WTC11 (cell line): Measurements from ENCODE around the gene RWDD2A. TPM values are rescaled to one million over a fixed set of nuclear protein-coding genes. Genes with fewer than 3 reads are reported as not detected.
A peak's percentile ranks its signal among the peaks of the same experiment; 100 is the strongest.

Source experiments
- ATAC-seq: fragments of 200-7000 bp; cut with Tn5 transposase; 2 replicates; pipeline ENCODE4 v1.10.0; 2021; ENCODE audit warnings: mild to moderate bottlenecking, moderate library complexity
- CTCF ChIA-PET: fragments of 300-600 bp; sonication (Branson Sonifier 250); formaldehyde crosslinking; loops from one replicate; lab custom pipeline; 2021; ENCODE audit warnings: antibody characterized with exemption; lab: Charles Lee
- POLR2A ChIA-PET: fragments of 350-600 bp; sonication (Branson Sonifier 250); formaldehyde crosslinking; loops from one replicate; lab custom pipeline; 2021; ENCODE audit warnings: antibody characterized with exemption; lab: Charles Lee
- DNase-seq: peaks from one replicate; pipeline ENCODE4 v3.0.0; 2021; ENCODE audit warnings: low spot score
- H3K27ac Mint-ChIP-seq: 2 replicates; pipeline ENCODE4 v1.8.0; 2021; ENCODE audit warnings: mixed read lengths
- H3K27me3 Mint-ChIP-seq: 2 replicates; pipeline ENCODE4 v1.8.0; 2021; ENCODE audit warnings: low read depth, mild to moderate bottlenecking, moderate library complexity, mixed read lengths
- H3K36me3 Mint-ChIP-seq: 2 replicates; pipeline ENCODE4 v1.8.0; 2021; ENCODE audit warnings: mixed read lengths
- H3K4me1 Mint-ChIP-seq: 2 replicates; pipeline ENCODE4 v1.8.0; 2022; ENCODE audit warnings: mixed read lengths
- H3K4me3 Mint-ChIP-seq: 2 replicates; pipeline ENCODE4 v1.8.0; 2021; ENCODE audit warnings: mild to moderate bottlenecking, moderate library complexity, mixed read lengths
- H3K9me3 Mint-ChIP-seq: 2 replicates; pipeline ENCODE4 v1.8.0; 2021; ENCODE audit warnings: mixed read lengths
- CBFB ChIP-seq: sonication (generic); formaldehyde crosslinking; IDR thresholded peaks from 2 replicates; pipeline ENCODE4 v1.8.1; 2022; ENCODE audit warnings: mild to moderate bottlenecking, low read depth, missing genetic modification reagents
- ESRRA ChIP-seq: sonication (generic); formaldehyde crosslinking; IDR thresholded peaks from 2 replicates; pipeline ENCODE4 v1.8.1; 2022; ENCODE audit warnings: mild to moderate bottlenecking, missing genetic modification reagents, borderline replicate concordance
- GABPB1 ChIP-seq: sonication (generic); formaldehyde crosslinking; IDR thresholded peaks from 2 replicates; pipeline ENCODE4 v1.8.1; 2023; ENCODE audit warnings: mild to moderate bottlenecking, missing genetic modification reagents
- GRHL2 ChIP-seq: fragments of 250-450 bp; sonication (Bioruptor Pico); IDR thresholded peaks from 2 replicates; pipeline ENCODE4 v1.8.0; 2022; ENCODE audit warnings: mild to moderate bottlenecking, moderate library complexity; ENCODE audit not compliant: insufficient replicate concordance, severe bottlenecking
- HMGA2 ChIP-seq: fragments of 250-450 bp; sonication (Bioruptor Pico); IDR thresholded peaks from 2 replicates; pipeline ENCODE4 v1.4.0; 2021; ENCODE audit warnings: mild to moderate bottlenecking, moderate library complexity
- IRF2 ChIP-seq: sonication (generic); formaldehyde crosslinking; IDR thresholded peaks from 2 replicates; pipeline ENCODE4 v1.8.0; 2022; ENCODE audit warnings: low read depth, missing genetic modification reagents, borderline replicate concordance
- NFYB ChIP-seq: sonication (generic); formaldehyde crosslinking; conservative IDR thresholded peaks from 2 replicates; pipeline ENCODE4 v1.8.0; 2022; ENCODE audit warnings: low read depth, missing genetic modification reagents
- SMAD3 ChIP-seq: sonication (generic); formaldehyde crosslinking; IDR thresholded peaks from 2 replicates; pipeline ENCODE4 v1.8.0; 2022; ENCODE audit warnings: missing genetic modification reagents, mild to moderate bottlenecking, borderline replicate concordance
- SMAD4 ChIP-seq: sonication (generic); formaldehyde crosslinking; IDR thresholded peaks from 2 replicates; pipeline ENCODE4 v1.8.0; 2022; ENCODE audit warnings: mild to moderate bottlenecking, missing genetic modification reagents
- SP1 ChIP-seq: sonication (generic); formaldehyde crosslinking; conservative IDR thresholded peaks from 2 replicates; pipeline ENCODE4 v1.8.1; 2022; ENCODE audit warnings: missing genetic modification reagents
- TEAD1 ChIP-seq: sonication (generic); formaldehyde crosslinking; IDR thresholded peaks from 2 replicates; pipeline ENCODE4 v1.8.0; 2022; ENCODE audit warnings: mild to moderate bottlenecking, missing genetic modification reagents
- TEAD4 ChIP-seq: sonication (generic); formaldehyde crosslinking; IDR thresholded peaks from 2 replicates; pipeline ENCODE4 v1.8.0; 2022; ENCODE audit warnings: mild to moderate bottlenecking, missing genetic modification reagents
- ZNF219 ChIP-seq: sonication (generic); formaldehyde crosslinking; IDR thresholded peaks from 2 replicates; pipeline ENCODE4 v1.8.0; 2023; ENCODE audit warnings: missing genetic modification reagents, mild to moderate bottlenecking, borderline replicate concordance
- ZNF317 ChIP-seq: sonication (generic); formaldehyde crosslinking; IDR thresholded peaks from 2 replicates; pipeline ENCODE4 v1.8.1; 2023; ENCODE audit warnings: low read depth, mild to moderate bottlenecking, moderate library complexity, missing genetic modification reagents, borderline replicate concordance
- total RNA-seq: library from RNA; stranded (reverse); gene quantifications from 3 replicates; pipeline ENCODE4 v1.2.3, GENCODE V29; 2021
- TF ChIP-seq, protein P1 (sequence below): sonication (generic); formaldehyde crosslinking; IDR thresholded peaks from 2 replicates; pipeline ENCODE4 v1.8.1; 2023; ENCODE audit warnings: mild to moderate bottlenecking, moderate library complexity, missing genetic modification reagents
- TF ChIP-seq, protein P2 (sequence below): sonication (generic); formaldehyde crosslinking; IDR thresholded peaks from 2 replicates; pipeline ENCODE4 v1.8.0; 2023; ENCODE audit warnings: missing genetic modification reagents, mild to moderate bottlenecking, borderline replicate concordance

Gene RWDD2A
- total RNA-seq, 1 experiment from 2014 or later = 5.2 TPM

DNA sequence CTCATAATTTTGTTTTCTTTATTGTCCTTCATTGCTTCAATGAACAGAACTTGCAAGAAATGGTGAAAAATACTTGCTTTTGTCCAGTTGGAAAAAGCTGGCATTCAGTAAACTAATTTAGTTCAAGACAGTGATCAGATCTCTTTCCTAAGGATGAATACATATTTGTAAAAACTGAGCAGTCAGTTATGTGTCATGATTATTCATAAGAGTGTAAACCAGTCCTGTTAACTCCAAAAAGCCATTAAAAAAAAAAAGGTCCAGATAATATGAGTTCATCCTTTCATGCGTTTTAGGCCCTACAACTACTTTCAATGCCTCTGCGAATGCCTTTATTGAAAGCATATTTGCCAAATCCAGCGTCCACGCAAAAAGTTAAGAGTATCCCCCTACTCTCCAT, 701 bp upstream of the RWDD2A start:
- H3K27me3 Mint-ChIP-seq = no peaks in the 10 kb centered on the region
- H3K36me3 Mint-ChIP-seq = peaks cover 54% of the 10 kb centered on the region
- peaks cover 24% of the 10 kb centered on the region for H3K4me1 Mint-ChIP-seq
- H3K9me3 Mint-ChIP-seq = no peaks in the 10 kb centered on the region
- ChIA-PET POLR2A (no interaction called here), CTCF (no interaction called here)
- TF ChIP-seq GABPB1 (CRISPR knock-in tag) (no peak), SMAD3 (CRISPR knock-in tag) (no peak), HMGA2 (CRISPR knock-in tag) (no peak), TEAD1 (CRISPR knock-in tag) (no peak), ESRRA (CRISPR knock-in tag) (no peak), NFYB (CRISPR knock-in tag) (no peak), ZNF219 (no peak)
- peak overlapping the region; percentile 75; the same call in 1 of the 2 replicates for H3K27ac Mint-ChIP-seq
- DNase-seq (no peak), ATAC-seq (no peak)
- H3K4me3 Mint-ChIP-seq = peak overlapping the region; percentile 94

DNA sequence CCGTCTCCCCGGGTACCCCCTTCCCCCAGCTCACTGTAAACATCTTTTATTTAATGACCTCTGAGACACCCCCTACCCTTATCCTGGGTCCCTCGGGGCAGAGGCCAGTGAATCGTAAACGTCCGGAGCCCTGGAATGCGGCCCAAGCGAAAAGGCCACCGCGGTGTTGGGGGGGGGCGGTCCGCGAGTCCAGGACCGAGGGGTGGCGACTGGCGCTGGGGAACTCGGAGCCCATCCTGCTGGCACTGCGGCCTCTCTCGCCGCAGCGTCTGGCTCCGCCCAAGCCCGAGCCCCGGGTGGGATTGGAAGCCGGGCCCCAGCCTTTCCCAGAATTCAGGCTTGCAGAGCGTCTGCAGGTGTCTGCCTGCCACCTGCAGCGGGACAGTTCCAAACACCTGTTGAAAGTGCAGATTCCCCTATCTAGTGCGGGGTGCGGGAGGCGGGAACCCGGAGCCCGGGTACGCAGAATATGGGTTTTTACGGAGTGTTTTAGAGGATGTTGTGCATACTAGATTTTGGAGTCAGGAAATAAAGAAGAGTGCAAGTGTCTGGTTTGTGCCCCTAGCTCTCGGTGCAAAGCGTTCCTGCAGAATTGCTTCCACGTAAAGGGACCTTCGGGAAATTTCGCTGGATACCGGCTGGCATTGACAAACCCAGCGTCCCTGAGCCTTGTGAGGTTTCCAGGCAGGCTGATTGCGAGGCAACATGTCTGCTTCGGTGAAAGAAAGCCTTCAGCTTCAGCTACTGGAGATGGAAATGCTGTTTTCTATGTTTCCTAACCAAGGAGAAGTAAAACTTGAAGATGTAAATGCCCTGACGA, 800 bp downstream of the RWDD2A start:
- Mint-ChIP-seq H3K4me1 (peaks cover 24% of the 10 kb centered on the region), H3K27ac (peak overlapping the region; percentile 67), H3K27me3 (no peaks in the 10 kb centered on the region), H3K4me3 (peak overlapping the region; percentile 94), H3K36me3 (peaks cover 43% of the 10 kb centered on the region), H3K9me3 (no peaks in the 10 kb centered on the region)
- TF ChIP-seq TEAD4 (CRISPR knock-in tag) (peak; percentile 25; the same call in 1 of the 2 replicates), GABPB1 (CRISPR knock-in tag) (peak; percentile 21; the same call in 1 of the 2 replicates), ZNF317 (CRISPR knock-in tag) (no peak), CBFB (CRISPR knock-in tag) (no peak), SP1 (CRISPR knock-in tag) (peak; percentile 27; the same call in 1 of the 2 replicates), SMAD4 (CRISPR knock-in tag) (0 out of 2 replicates have a peak, but pooled peaks have one; percentile 57), ZNF219 (peak; percentile 29; the same call in 1 of the 2 replicates), IRF2 (CRISPR knock-in tag) (no peak), TEAD1 (CRISPR knock-in tag) (peak; percentile 66; the same call in 1 of the 2 replicates), GRHL2 (no peak)
- TF ChIP-seq, protein P1, sequence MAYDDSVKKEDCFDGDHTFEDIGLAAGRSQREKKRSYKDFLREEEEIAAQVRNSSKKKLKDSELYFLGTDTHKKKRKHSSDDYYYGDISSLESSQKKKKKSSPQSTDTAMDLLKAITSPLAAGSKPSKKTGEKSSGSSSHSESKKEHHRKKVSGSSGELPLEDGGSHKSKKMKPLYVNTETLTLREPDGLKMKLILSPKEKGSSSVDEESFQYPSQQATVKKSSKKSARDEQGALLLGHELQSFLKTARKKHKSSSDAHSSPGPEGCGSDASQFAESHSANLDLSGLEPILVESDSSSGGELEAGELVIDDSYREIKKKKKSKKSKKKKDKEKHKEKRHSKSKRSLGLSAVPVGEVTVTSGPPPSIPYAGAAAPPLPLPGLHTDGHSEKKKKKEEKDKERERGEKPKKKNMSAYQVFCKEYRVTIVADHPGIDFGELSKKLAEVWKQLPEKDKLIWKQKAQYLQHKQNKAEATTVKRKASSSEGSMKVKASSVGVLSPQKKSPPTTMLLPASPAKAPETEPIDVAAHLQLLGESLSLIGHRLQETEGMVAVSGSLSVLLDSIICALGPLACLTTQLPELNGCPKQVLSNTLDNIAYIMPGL = 0 out of 2 replicates have a peak, but pooled peaks have one; percentile 48
- TF ChIP-seq, protein P2, sequence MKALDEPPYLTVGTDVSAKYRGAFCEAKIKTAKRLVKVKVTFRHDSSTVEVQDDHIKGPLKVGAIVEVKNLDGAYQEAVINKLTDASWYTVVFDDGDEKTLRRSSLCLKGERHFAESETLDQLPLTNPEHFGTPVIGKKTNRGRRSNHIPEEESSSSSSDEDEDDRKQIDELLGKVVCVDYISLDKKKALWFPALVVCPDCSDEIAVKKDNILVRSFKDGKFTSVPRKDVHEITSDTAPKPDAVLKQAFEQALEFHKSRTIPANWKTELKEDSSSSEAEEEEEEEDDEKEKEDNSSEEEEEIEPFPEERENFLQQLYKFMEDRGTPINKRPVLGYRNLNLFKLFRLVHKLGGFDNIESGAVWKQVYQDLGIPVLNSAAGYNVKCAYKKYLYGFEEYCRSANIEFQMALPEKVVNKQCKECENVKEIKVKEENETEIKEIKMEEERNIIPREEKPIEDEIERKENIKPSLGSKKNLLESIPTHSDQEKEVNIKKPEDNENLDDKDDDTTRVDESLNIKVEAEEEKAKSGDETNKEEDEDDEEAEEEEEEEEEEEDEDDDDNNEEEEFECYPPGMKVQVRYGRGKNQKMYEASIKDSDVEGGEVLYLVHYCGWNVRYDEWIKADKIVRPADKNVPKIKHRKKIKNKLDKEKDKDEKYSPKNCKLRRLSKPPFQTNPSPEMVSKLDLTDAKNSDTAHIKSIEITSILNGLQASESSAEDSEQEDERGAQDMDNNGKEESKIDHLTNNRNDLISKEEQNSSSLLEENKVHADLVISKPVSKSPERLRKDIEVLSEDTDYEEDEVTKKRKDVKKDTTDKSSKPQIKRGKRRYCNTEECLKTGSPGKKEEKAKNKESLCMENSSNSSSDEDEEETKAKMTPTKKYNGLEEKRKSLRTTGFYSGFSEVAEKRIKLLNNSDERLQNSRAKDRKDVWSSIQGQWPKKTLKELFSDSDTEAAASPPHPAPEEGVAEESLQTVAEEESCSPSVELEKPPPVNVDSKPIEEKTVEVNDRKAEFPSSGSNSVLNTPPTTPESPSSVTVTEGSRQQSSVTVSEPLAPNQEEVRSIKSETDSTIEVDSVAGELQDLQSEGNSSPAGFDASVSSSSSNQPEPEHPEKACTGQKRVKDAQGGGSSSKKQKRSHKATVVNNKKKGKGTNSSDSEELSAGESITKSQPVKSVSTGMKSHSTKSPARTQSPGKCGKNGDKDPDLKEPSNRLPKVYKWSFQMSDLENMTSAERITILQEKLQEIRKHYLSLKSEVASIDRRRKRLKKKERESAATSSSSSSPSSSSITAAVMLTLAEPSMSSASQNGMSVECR (CRISPR knock-in tag) = no peak
- CTCF ChIA-PET = interaction anchor here (0.6 to 2.1 kb wide), 6 partner anchors 21 to 342 kb away, joined by 4 to 9 read pairs (median 6); partner anchors contain the start of genes DOP1A, PRSS35 and UBE3D
- POLR2A ChIA-PET = interaction anchor here (0.6 kb wide), 1 partner anchor 319 kb away, joined by 3 read pairs; the partner anchor contains the start of gene PRSS35
- peak; percentile 87 for DNase-seq
- peak; percentile 83 for ATAC-seq
